Cardiac fibroblast (primary cell): ENCODE measurements around the gene GRIK5.
"Not testable (repeated sequence)": the region's sequence is repeated elsewhere in the genome, so short reads cannot be mapped to it uniquely, and the experiment has no call there.

Experiments used
- DNase-seq, 2 donors: peaks; one replicate each; pipeline versions ENCODE4 v3.0.0 to v3.0.0-alpha.2; 2010; ENCODE audit warnings: low read depth in 2 of 2
- H3K4me3 ChIP-seq, 2 donors: replicated peaks in 1 of 2; 1 replicate in 1 of 2; 2 replicates in 1 of 2; pipeline ENCODE4 v1.5.1; 2011; ENCODE audit warnings: low read depth in 2 of 2, low read length in 2 of 2, mild to moderate bottlenecking in 2 of 2, moderate library complexity in 1 of 2
- TF ChIP-seq, protein P1 (sequence below): IDR thresholded peaks from one replicate; pipeline ENCODE4 v1.5.1; 2011; ENCODE audit warnings: low read depth, mild to moderate bottlenecking, low read length, inconsistent platforms

GRIK5 gene

DNA sequence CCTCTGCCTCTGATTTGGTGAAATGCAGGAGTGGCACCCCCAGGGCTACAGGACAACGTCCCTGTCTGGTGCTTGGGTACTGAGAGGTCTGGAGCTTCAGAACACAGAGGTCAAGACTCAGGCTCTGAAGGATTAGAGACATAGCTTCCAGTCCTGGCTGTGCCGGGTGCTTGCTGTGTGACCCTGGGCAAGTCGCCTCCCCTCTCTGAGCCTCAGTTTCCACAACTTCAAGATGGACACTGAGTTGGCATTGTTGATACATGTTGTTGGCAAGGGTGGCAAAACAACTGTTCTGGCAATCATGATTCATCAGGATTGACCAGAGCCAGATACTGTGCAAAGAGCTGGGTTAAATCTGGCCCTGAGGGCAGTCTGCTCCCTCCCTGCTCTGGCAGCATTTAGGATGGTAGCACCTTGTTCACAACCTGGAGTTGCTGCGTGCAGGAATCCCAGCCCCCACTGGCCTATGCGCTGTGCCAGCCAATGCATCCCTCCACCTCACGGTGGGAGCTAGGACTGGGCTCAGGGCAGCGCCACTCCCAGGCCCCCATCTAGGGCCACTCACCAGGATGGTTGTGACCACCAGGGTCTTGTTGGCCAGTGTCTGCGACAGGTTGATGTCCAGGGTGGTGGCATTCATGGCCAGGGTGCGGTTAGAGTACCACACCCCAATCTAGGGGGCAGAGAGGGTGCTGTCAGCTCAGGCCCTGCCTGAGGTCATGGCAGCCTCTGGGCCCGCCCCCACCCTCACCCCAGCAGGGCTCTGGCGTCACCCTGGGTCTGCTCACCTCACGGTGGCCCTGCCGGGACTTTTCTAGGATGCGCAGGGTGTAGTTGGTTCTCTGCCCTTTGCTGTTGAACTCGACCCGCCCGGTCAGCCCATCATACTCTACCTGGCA lies 16.7 kb downstream of the GRIK5 start:
- TF ChIP-seq, protein P1, sequence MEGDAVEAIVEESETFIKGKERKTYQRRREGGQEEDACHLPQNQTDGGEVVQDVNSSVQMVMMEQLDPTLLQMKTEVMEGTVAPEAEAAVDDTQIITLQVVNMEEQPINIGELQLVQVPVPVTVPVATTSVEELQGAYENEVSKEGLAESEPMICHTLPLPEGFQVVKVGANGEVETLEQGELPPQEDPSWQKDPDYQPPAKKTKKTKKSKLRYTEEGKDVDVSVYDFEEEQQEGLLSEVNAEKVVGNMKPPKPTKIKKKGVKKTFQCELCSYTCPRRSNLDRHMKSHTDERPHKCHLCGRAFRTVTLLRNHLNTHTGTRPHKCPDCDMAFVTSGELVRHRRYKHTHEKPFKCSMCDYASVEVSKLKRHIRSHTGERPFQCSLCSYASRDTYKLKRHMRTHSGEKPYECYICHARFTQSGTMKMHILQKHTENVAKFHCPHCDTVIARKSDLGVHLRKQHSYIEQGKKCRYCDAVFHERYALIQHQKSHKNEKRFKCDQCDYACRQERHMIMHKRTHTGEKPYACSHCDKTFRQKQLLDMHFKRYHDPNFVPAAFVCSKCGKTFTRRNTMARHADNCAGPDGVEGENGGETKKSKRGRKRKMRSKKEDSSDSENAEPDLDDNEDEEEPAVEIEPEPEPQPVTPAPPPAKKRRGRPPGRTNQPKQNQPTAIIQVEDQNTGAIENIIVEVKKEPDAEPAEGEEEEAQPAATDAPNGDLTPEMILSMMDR: no peak
- DNase-seq: no peak

DNA sequence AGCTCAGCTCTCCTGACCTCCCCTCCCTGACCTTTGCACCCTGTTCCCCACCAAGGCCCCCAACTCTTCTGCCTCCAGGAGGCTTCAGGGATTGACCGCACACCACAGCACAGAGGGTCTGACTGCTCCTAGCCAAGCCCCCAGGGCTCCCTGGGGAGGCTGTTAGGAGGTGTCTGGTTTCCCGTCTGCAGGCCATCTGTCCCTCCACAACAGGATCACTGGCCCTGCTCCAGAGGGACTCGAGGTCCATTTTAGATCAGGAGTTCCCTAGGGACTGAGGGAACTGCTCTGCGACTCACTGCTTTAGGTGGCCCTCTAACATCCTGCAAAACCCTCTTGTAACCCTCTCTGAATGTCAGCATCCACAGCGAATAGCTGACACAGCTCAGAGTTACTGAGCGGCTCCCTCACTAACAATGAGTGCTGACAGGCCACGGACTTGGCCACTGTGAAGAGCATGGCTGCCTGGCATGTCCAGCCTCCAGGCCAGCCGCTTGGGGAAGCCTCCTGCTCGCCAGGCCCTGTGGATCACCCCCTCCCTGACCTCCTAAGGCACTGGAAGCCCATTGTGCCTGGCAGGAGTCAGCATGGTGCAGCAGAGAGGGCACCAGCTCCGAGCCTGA lies 17.7 kb downstream of the GRIK5 start:
- no peak for DNase-seq
- TF ChIP-seq, protein P1: no peak
- no peak overlapping the region for H3K4me3 ChIP-seq

More for the DNA sequence above, 16.7 kb downstream of the GRIK5 start:
- H3K4me3 ChIP-seq: no peak overlapping the region

DNA sequence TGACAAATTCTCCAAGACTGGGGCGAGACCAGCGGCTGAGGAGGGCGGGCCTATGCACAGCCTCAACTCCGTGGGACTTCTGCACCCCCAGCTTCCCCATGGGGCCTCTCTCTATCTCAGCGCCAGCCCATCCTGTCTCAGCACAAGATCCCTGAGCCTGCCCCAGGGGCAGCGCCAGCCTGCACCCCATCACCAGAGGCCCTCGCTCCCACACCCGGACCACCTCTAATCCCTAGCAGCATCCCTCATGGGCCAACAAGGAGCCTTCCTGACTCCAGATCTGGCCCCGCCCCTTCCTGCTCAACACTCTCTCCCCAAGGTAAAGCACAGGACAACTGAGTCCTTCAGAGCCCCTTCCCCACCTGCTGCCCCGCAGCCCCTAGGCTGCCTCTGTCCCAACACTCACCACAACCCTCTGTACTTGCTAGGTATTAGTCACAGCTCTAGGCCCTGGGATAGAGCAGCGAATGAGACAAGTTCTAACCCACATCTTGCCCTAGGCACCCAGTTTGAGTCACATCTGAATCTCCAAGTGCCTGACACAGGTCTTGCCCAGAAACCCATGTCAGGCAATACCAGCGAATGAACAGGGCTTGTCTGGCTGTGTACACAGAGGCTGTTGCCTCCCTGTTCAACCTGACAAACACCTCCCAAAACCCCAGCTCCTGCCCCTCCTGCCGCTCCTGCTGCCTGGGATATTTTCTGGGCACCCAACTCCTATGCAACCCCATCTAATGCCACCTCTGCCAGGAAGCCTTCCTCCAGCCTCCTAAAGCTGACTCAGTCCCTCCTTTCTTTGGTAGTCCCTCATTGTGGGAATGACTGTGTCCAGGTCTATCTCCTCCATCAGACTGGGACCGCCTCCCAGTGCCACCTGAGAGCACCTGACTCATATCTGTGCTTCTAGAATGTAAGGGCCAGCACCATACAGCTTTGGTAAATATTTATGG lies 18.6 kb downstream of the GRIK5 start:
- H3K4me3 ChIP-seq: no peak overlapping the region
- TF ChIP-seq, protein P1: no peak
- no peak for DNase-seq

DNA sequence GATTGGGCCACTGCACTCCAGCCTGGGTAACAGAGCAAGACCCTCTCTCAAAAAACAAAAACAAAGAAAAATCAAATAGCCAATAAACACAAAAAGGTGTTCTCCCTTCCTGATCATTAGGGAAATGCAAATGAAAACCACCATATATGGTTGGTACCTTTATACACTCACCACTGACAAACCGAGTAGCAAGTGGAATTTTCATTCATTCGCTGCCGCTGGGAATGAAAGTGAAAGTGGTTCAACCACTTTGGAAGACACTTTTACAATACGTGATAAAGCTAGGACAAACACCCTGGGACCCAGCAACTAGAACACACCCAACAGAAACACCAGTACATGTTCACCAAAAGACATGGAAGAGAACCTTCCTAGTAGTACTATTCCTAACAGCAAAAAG lies 21.0 kb downstream of the GRIK5 start:
- no peak overlapping the region for H3K4me3 ChIP-seq
- no peak for DNase-seq
- TF ChIP-seq, protein P1: no peak

DNA sequence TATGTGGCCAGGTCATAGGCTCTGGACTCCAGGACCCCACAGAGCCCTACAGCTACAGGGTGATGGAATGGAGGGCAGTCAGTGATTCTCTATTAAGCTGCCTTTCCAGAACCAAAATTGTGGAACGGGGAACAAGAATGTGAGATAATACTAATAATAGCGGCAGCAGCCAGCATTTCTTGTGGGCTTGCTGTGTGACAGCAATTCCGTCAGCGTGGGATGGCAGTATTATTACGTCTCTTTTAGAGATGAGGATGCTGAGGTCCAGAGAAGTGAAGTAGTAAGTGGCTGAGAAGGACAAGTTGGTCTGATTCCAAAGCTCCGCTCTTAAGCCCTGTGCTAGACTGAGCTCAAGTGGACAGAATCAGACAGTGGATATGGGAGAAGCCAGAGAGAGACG lies 24.4 kb downstream of the GRIK5 start:
- H3K4me3 ChIP-seq: no peak overlapping the region
- DNase-seq: no peak
- TF ChIP-seq, protein P1: no peak

DNA sequence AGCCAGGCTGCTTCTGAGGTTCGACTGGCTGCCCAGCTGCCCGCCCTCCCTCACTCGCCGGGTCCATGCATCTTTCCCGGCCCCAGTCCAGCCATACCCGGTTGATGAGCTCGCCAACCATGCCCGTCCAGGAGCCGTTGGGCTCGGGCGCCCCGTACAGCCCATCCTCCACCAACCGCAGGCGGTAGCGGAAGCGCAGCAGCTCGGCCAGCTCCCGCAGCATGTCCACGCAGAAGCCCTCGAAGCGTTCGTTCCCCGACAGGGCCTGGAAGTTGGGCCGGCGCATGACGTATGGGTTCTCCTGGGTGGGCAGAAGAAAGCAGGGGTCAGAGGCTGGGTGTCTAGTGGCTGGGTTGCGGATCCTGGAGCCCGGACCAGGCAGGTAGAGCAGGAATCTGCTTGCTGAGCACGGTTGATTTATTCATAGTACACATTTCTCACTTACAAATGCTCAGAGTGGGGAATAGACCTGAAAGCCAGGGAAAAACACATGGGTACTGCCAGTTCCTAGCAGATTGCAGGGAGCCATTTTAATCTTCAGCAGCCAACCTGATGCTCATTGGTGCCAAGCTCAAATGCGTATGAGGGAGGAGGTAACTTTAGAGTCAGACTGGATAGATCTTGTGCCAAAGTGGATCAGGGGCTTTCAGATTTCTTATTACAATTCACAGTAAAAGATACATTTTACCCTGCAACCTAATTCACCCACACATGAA lies 27.4 kb downstream of the GRIK5 start:
- no peak for DNase-seq
- no peak overlapping the region for H3K4me3 ChIP-seq
- TF ChIP-seq, protein P1: no peak

DNA sequence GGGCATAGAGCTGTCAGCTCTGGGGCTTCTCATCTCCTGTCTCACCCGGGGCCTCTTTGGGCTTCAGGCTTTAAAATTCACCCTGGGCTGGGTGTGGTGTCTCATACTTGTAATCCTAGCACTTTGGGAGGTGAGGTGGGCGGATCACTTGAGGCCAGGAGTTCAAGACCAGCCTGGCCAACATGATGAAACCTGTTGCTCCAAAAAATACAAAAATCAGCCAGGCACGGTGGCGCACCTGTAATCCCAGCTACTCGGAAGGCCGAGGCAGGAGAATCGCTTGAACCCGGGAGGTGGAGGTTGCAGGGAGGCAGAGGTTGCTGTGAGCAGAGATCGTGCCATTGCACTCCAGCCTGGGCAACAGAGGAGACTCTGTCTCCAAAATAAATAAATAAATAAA lies 29.5 kb downstream of the GRIK5 start:
- not testable (repeated sequence) for H3K4me3 ChIP-seq, DNase-seq
